Liver (tissue), 9 donors: ENCODE measurements around the gene KATNB1. TPM values are rescaled to one million over a fixed set of nuclear protein-coding genes. Genes with fewer than 3 reads are reported as not detected.

Experiments used
- DNase-seq: peaks from one replicate; pipeline ENCODE4 v3.0.0-alpha.2; 2017; ENCODE audit warnings: low spot score
- H3K27ac ChIP-seq, 2 donors: one replicate each; pipeline ENCODE4 v1.7.0; 2013; ENCODE audit warnings: inconsistent platforms in 2 of 2, low read length in 2 of 2, control low read depth in 1 of 2, low read depth in 1 of 2, mild to moderate bottlenecking in 1 of 2
- H3K27me3 ChIP-seq, 4 donors: one replicate each; pipeline versions ENCODE4 v1.6.1 to v1.7.0; 2013; ENCODE audit warnings: low read length in 3 of 4, inconsistent platforms in 1 of 4, mild to moderate bottlenecking in 1 of 4, moderate library complexity in 1 of 4; ENCODE audit not compliant: control insufficient read depth in 4 of 4, insufficient read depth in 4 of 4
- H3K36me3 ChIP-seq, 4 donors: one replicate each; pipeline versions ENCODE4 v1.6.1 to v1.7.0; 2013; ENCODE audit warnings: low read length in 3 of 4, mild to moderate bottlenecking in 3 of 4, low read depth in 1 of 4, moderate library complexity in 1 of 4; ENCODE audit not compliant: control insufficient read depth in 4 of 4, insufficient read depth in 3 of 4
- H3K4me1 ChIP-seq, 4 donors: one replicate each; pipeline versions ENCODE4 v1.6.1 to v1.7.0; 2013; ENCODE audit warnings: low read length in 3 of 4, mild to moderate bottlenecking in 3 of 4, moderate library complexity in 1 of 4; ENCODE audit not compliant: control insufficient read depth in 4 of 4, insufficient read depth in 4 of 4
- H3K4me3 ChIP-seq, 3 donors: one replicate each; pipeline versions ENCODE4 v1.6.1 to v1.7.0; 2013; ENCODE audit warnings: low read length in 3 of 3, control low read depth in 1 of 3, low read depth in 1 of 3, mild to moderate bottlenecking in 1 of 3
- H3K9ac ChIP-seq, 2 donors: one replicate each; pipeline ENCODE4 v1.7.0; 2013; ENCODE audit warnings: low read length in 2 of 2, mild to moderate bottlenecking in 2 of 2, moderate library complexity in 2 of 2, control low read depth in 1 of 2, low read depth in 1 of 2
- H3K9me3 ChIP-seq, 4 donors: one replicate each; pipeline versions ENCODE4 v1.6.1 to v1.7.0; 2013; ENCODE audit warnings: low read length in 3 of 4; ENCODE audit not compliant: control insufficient read depth in 4 of 4
- CTCF ChIP-seq: fragments of 150-350 bp; IDR thresholded peaks from 2 replicates; pipeline ENCODE4 v1.5.1; 2017; ENCODE audit warnings: improper control_type of control experiment, low read depth, low read length; ENCODE audit not compliant: missing input control
- EGR1 ChIP-seq, 2 donors: IDR thresholded peaks; 2 replicates each; pipeline ENCODE4 v1.6.1; 2016 to 2018; ENCODE audit warnings: antibody characterized with exemption in 2 of 2, low read depth in 2 of 2
- FOXA1 ChIP-seq: IDR thresholded peaks from 2 replicates; pipeline ENCODE4 v1.6.1; 2016; ENCODE audit warnings: antibody characterized with exemption
- FOXA2 ChIP-seq: IDR thresholded peaks from 2 replicates; pipeline ENCODE4 v1.6.1; 2016; ENCODE audit warnings: antibody characterized with exemption
- GABPA ChIP-seq, 2 donors: IDR thresholded peaks in 1 of 2; conservative IDR thresholded peaks in 1 of 2; 2 replicates each; pipeline ENCODE4 v1.6.1; 2016; ENCODE audit warnings: antibody characterized with exemption in 2 of 2, mild to moderate bottlenecking in 1 of 2, moderate library complexity in 1 of 2
- HNF4A ChIP-seq, 2 donors: conservative IDR thresholded peaks; 2 replicates each; pipeline ENCODE4 v1.6.1; 2016; ENCODE audit warnings: antibody characterized with exemption in 2 of 2, mild to moderate bottlenecking in 2 of 2
- JUND ChIP-seq, 2 donors: IDR thresholded peaks; 2 replicates each; pipeline ENCODE4 v1.6.1; 2016; ENCODE audit warnings: antibody characterized with exemption in 2 of 2
- NR2F2 ChIP-seq: IDR thresholded peaks from 2 replicates; pipeline ENCODE4 v1.6.1; 2016; ENCODE audit warnings: antibody characterized with exemption
- RAD21 ChIP-seq, 2 donors: IDR thresholded peaks; 2 replicates each; pipeline ENCODE4 v1.6.1; 2016; ENCODE audit warnings: antibody characterized with exemption in 2 of 2, mild to moderate bottlenecking in 2 of 2
- REST ChIP-seq: IDR thresholded peaks from 2 replicates; pipeline ENCODE4 v1.6.1; 2016; ENCODE audit warnings: antibody characterized with exemption, mild to moderate bottlenecking
- RXRA ChIP-seq, 2 donors: IDR thresholded peaks; 2 replicates each; pipeline ENCODE4 v1.6.1; 2017 to 2018; ENCODE audit warnings: antibody characterized with exemption in 2 of 2, mild to moderate bottlenecking in 1 of 2
- SP1 ChIP-seq: IDR thresholded peaks from 2 replicates; pipeline ENCODE4 v1.6.1; 2018; ENCODE audit warnings: antibody characterized with exemption, mild to moderate bottlenecking
- TAF1 ChIP-seq: conservative IDR thresholded peaks from 2 replicates; pipeline ENCODE4 v1.6.1; 2016; ENCODE audit warnings: antibody characterized with exemption, mild to moderate bottlenecking
- YY1 ChIP-seq: IDR thresholded peaks from 2 replicates; pipeline ENCODE4 v1.6.1; 2016; ENCODE audit warnings: antibody characterized with exemption, mild to moderate bottlenecking
- WGBS: extraction: QIAGEN DNeasy Blood & Tissue Kit; methylation state at CpG from one replicate; pipeline ENCODE4 v1.1.7; 2013; 5-methylcytosine and 5-hydroxymethylcytosine counted together
- polyA plus RNA-seq, 2 donors: library from polyadenylated mRNA; stranded (reverse) in 1 of 2; unstranded in 1 of 2; fragments of 200-250 nt in 1 of 2; fragments of >200 nt in 1 of 2; fragmentation: Nextera tagmentation in 1 of 2; extraction: Ambion mirVana in 1 of 2; gene quantifications; one replicate each; pipeline versions ENCODE4 v1.2.1 to v1.2.3, GENCODE V29; 2013 to 2015
- total RNA-seq, 2 donors: library from RNA; depleted of rRNA; stranded (reverse); fragments of >200 nt; gene quantifications; one replicate each; pipeline ENCODE4 v1.2.3, GENCODE V29; 2014
- TF ChIP-seq, protein P1 (sequence below): IDR thresholded peaks from 2 replicates; pipeline ENCODE4 v1.6.1; 2016; ENCODE audit warnings: antibody characterized with exemption
- TF ChIP-seq, protein P2 (sequence below): IDR thresholded peaks from 2 replicates; pipeline ENCODE4 v1.6.1; 2016; ENCODE audit warnings: antibody characterized with exemption
- TF ChIP-seq, protein P3 (sequence below): IDR thresholded peaks from 2 replicates; pipeline ENCODE4 v1.6.1; 2016; ENCODE audit warnings: antibody characterized with exemption
- donor health status: healthy.
- donor health status: healthy.
- donor health status: healthy.
- donor health status: healthy.
- donor health status: healthy.

The KATNB1 gene
- total and polyA plus RNA-seq, 4 donors = 4.5 to 16.4 (median 7.5) TPM

DNA sequence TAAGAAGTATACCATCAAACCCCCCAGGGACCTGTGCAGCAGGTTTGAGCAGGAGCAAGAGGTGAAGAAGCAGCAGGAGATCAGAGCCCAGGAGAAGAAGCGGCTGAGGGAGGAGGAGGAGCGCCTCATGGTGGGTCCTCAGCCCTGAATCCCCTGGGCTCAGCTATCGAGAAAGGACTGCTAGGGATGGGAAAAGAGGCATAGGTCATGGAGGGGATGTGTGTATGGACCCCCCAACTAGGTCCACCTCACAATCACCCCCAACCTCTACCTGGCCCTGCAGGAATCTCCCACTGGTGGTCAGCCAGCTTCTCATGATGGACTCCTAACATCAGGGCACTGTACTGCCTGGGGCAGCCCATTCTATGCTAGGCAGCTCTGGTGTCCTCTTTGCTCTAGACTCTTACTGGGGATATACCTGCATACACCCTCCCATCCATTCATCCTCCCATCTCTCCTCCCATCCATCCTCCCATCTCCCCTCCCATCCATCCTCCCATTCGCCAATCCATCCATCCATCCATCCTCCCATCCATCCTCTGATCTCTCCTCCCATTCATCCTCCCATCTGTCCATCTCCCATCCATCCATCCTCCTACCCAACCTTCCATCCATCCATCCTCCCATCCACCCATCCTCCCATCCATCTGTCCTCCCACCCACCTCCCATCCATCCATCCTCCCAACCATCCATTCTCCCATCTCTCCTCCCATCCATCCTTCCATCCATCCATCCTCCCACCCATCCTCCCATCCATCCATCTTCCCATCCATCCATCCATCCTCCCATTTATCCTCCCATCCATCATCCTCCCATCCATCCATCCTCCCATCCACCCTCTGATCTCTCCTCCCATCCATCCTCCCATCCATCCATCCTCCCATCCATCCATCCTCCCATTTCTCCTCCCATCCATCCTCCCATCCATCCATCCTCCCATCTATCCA is 30.4 kb upstream of the KATNB1 start:
- H3K36me3 ChIP-seq = no peaks in the 10 kb centered on the region
- no peaks in the 10 kb centered on the region for H3K9me3 ChIP-seq
- H3K9ac ChIP-seq = no peak overlapping the region
- TF ChIP-seq, protein P1, sequence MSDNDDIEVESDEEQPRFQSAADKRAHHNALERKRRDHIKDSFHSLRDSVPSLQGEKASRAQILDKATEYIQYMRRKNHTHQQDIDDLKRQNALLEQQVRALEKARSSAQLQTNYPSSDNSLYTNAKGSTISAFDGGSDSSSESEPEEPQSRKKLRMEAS = no peak
- TF ChIP-seq NR2F2 (no peak), YY1 (no peak), JUND (IDR thresholded peaks at IDR 0.05) (no peak), REST (no peak), RAD21 (IDR thresholded peaks at IDR 0.05) (no peak), HNF4A (conservative IDR thresholded peaks at IDR 0.05) (no peak), EGR1 (IDR thresholded peaks at IDR 0.05; ENCODE audit: low read depth in 2 of 2) (no peak), FOXA2 (no peak), RXRA (IDR thresholded peaks at IDR 0.05) (no peak), SP1 (no peak), FOXA1 (no peak), GABPA (IDR thresholded peaks at IDR 0.05 in 1 of 2, conservative IDR thresholded peaks at IDR 0.05 in 1 of 2) (no peak), CTCF (no peak), TAF1 (no peak)
- TF ChIP-seq, protein P2, sequence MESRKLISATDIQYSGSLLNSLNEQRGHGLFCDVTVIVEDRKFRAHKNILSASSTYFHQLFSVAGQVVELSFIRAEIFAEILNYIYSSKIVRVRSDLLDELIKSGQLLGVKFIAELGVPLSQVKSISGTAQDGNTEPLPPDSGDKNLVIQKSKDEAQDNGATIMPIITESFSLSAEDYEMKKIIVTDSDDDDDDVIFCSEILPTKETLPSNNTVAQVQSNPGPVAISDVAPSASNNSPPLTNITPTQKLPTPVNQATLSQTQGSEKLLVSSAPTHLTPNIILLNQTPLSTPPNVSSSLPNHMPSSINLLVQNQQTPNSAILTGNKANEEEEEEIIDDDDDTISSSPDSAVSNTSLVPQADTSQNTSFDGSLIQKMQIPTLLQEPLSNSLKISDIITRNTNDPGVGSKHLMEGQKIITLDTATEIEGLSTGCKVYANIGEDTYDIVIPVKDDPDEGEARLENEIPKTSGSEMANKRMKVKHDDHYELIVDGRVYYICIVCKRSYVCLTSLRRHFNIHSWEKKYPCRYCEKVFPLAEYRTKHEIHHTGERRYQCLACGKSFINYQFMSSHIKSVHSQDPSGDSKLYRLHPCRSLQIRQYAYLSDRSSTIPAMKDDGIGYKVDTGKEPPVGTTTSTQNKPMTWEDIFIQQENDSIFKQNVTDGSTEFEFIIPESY = no peak
- TF ChIP-seq, protein P3, sequence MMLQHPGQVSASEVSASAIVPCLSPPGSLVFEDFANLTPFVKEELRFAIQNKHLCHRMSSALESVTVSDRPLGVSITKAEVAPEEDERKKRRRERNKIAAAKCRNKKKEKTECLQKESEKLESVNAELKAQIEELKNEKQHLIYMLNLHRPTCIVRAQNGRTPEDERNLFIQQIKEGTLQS = no peak
- 98% methylated on average over 4 of the region's 4 CpGs for WGBS
- H3K27ac ChIP-seq = no peak overlapping the region
- peaks cover 6 to 26% (median 24%) of the 10 kb centered on the region in 4 donors for H3K4me1 ChIP-seq
- H3K4me3 ChIP-seq = no peak overlapping the region
- no peak for DNase-seq
- H3K27me3 ChIP-seq = no peaks in the 10 kb centered on the region
